H9 (cell line): Measurements from ENCODE around the gene SCN10A. TPM values are rescaled to one million over a fixed set of nuclear protein-coding genes. Genes with fewer than 3 reads are reported as not detected.

ENCODE experiments used
- DNase-seq: peaks from one replicate; pipeline ENCODE4 v3.0.0-alpha.2; 2017
- H2AFZ ChIP-seq: one replicate; pipeline ENCODE4 v1.6.1; 2013; ENCODE audit warnings: mild to moderate bottlenecking, low read length, control low read depth, moderate library complexity
- H2AK5ac ChIP-seq: 2 replicates; pipeline ENCODE4 v1.6.1; 2013; ENCODE audit warnings: low read length, control low read depth, mixed read lengths; ENCODE audit not compliant: insufficient read length
- H2BK120ac ChIP-seq: one replicate; pipeline ENCODE4 v1.6.1; 2013; ENCODE audit warnings: low read depth, mild to moderate bottlenecking, low read length, control low read depth, inconsistent platforms; ENCODE audit not compliant: poor library complexity, severe bottlenecking
- H2BK12ac ChIP-seq: 2 replicates; pipeline ENCODE4 v1.6.1; 2013; ENCODE audit warnings: low read length, control low read depth, mixed read lengths, low read depth; ENCODE audit not compliant: insufficient read length
- H2BK15ac ChIP-seq: 2 replicates; pipeline ENCODE4 v1.6.1; 2013; ENCODE audit warnings: low read depth, low read length, control low read depth
- H2BK20ac ChIP-seq: one replicate; pipeline ENCODE4 v1.6.1; 2013; ENCODE audit warnings: low read depth, mild to moderate bottlenecking, low read length, control low read depth, inconsistent platforms; ENCODE audit not compliant: poor library complexity, severe bottlenecking
- H2BK5ac ChIP-seq: 2 replicates; pipeline ENCODE4 v1.6.1; 2013; ENCODE audit warnings: low read length, control low read depth, mixed read lengths; ENCODE audit not compliant: insufficient read length
- H3K14ac ChIP-seq: 2 replicates; pipeline ENCODE4 v1.6.1; 2013; ENCODE audit warnings: low read length, control low read depth; ENCODE audit not compliant: insufficient read depth
- H3K18ac ChIP-seq: 2 replicates; pipeline ENCODE4 v1.6.1; 2013; ENCODE audit warnings: low read depth, mild to moderate bottlenecking, mixed read lengths, low read length, control low read depth; ENCODE audit not compliant: insufficient read length
- H3K23ac ChIP-seq: 2 replicates; pipeline ENCODE4 v1.6.1; 2013; ENCODE audit warnings: low read length, control low read depth, mixed read lengths, low read depth; ENCODE audit not compliant: insufficient read length
- H3K23me2 ChIP-seq: 2 replicates; pipeline ENCODE4 v1.6.1; 2013; ENCODE audit warnings: low read depth, mild to moderate bottlenecking, mixed read lengths, low read length, control low read depth; ENCODE audit not compliant: insufficient read length, poor library complexity, severe bottlenecking
- H3K27ac ChIP-seq: 2 replicates; pipeline ENCODE4 v1.5.1; 2013; ENCODE audit warnings: low read length, control low read depth, mixed read lengths, low read depth; ENCODE audit not compliant: insufficient read length
- H3K27me3 ChIP-seq: 2 replicates; pipeline ENCODE4 v1.6.1; 2013; ENCODE audit warnings: low read length, control low read depth, inconsistent platforms; ENCODE audit not compliant: insufficient read depth
- H3K4ac ChIP-seq: 2 replicates; pipeline ENCODE4 v1.6.1; 2013; ENCODE audit warnings: low read depth, mild to moderate bottlenecking, control low read depth, inconsistent platforms, low read length, moderate library complexity
- H3K4me1 ChIP-seq: 2 replicates; pipeline ENCODE4 v1.6.1; 2013; ENCODE audit warnings: low read length, control low read depth, inconsistent platforms; ENCODE audit not compliant: insufficient read depth
- H3K4me2 ChIP-seq: 2 replicates; pipeline ENCODE4 v1.6.1; 2013; ENCODE audit warnings: low read length, control low read depth, mixed read lengths; ENCODE audit not compliant: insufficient read length, insufficient read depth
- H3K56ac ChIP-seq: 2 replicates; pipeline ENCODE4 v1.6.1; 2013; ENCODE audit warnings: low read depth, mild to moderate bottlenecking, mixed read lengths, low read length, control low read depth; ENCODE audit not compliant: insufficient read length
- H3K79me1 ChIP-seq: 2 replicates; pipeline ENCODE4 v1.6.1; 2013; ENCODE audit warnings: low read depth, mild to moderate bottlenecking, moderate library complexity, low read length, control low read depth, inconsistent platforms; ENCODE audit not compliant: insufficient read depth, poor library complexity, severe bottlenecking
- H3K79me2 ChIP-seq: 2 replicates; pipeline ENCODE4 v1.6.1; 2013; ENCODE audit warnings: low read length, control low read depth, inconsistent platforms; ENCODE audit not compliant: insufficient read depth
- H3K9ac ChIP-seq: 2 replicates; pipeline ENCODE4 v1.6.1; 2013; ENCODE audit warnings: low read length, control low read depth, mixed read lengths; ENCODE audit not compliant: insufficient read length; ENCODE audit errors: extremely low read depth
- H3K9me3 ChIP-seq: one replicate; pipeline ENCODE4 v1.6.1; 2013; ENCODE audit warnings: low read depth, low read length, inconsistent platforms; ENCODE audit not compliant: control insufficient read depth
- H3T11ph ChIP-seq: one replicate; pipeline ENCODE4 v1.6.1; 2013; ENCODE audit warnings: mild to moderate bottlenecking, low read length, control low read depth, inconsistent platforms
- H4K20me1 ChIP-seq: one replicate; pipeline ENCODE4 v1.6.1; 2013; ENCODE audit not compliant: control insufficient read depth, insufficient read length, insufficient read depth
- H4K5ac ChIP-seq: 2 replicates; pipeline ENCODE4 v1.6.1; 2013; ENCODE audit warnings: low read depth, mild to moderate bottlenecking, mixed read lengths, low read length, control low read depth; ENCODE audit not compliant: insufficient read length
- H4K8ac ChIP-seq: replicated peaks from 2 replicates; pipeline ENCODE4 v1.6.1; 2013; ENCODE audit warnings: low read length, control low read depth, mixed read lengths, low read depth; ENCODE audit not compliant: insufficient read length
- H4K91ac ChIP-seq: 2 replicates; pipeline ENCODE4 v1.6.1; 2013; ENCODE audit warnings: low read depth, mild to moderate bottlenecking, moderate library complexity, mixed read lengths, low read length, control low read depth; ENCODE audit not compliant: insufficient read length
- H3K27ac Mint-ChIP-seq, 3 experiments: 2 replicates in 2 of 3; 3 replicates in 1 of 3; pipeline ENCODE4 v1.8.0; 2020 to 2021; ENCODE audit warnings: mixed read lengths in 3 of 3, mild to moderate bottlenecking in 1 of 3, moderate library complexity in 1 of 3
- H3K27me3 Mint-ChIP-seq: 2 replicates; pipeline ENCODE4 v1.8.0; 2021; ENCODE audit warnings: low read depth, mild to moderate bottlenecking, moderate library complexity, mixed read lengths
- H3K36me3 Mint-ChIP-seq, 3 experiments: 2 replicates in 2 of 3; 3 replicates in 1 of 3; pipeline ENCODE4 v1.8.0; 2020 to 2021; ENCODE audit warnings: low read depth in 3 of 3, mixed read lengths in 3 of 3; ENCODE audit not compliant: insufficient read depth in 1 of 3
- H3K4me1 Mint-ChIP-seq, 2 experiments: 2 replicates each; pipeline ENCODE4 v1.8.0; 2020; ENCODE audit warnings: mixed read lengths in 2 of 2
- H3K4me3 Mint-ChIP-seq, 2 experiments: 2 replicates in 1 of 2; 3 replicates in 1 of 2; pipeline ENCODE4 v1.8.0; 2020 to 2021; ENCODE audit warnings: mild to moderate bottlenecking in 2 of 2, mixed read lengths in 2 of 2, moderate library complexity in 1 of 2
- H3K9me3 Mint-ChIP-seq, 2 experiments: 2 replicates in 1 of 2; 3 replicates in 1 of 2; pipeline ENCODE4 v1.8.0; 2020; ENCODE audit warnings: mild to moderate bottlenecking in 2 of 2, mixed read lengths in 2 of 2, moderate library complexity in 1 of 2
- WGBS: extraction: QIAGEN DNeasy Blood & Tissue Kit; methylation state at CpG from one replicate; pipeline ENCODE4 v1.1.7; 2013; ENCODE audit warnings: missing lambda C conversion rate, low lambda C conversion rate, mixed read lengths; ENCODE audit not compliant: insufficient read length; ENCODE audit errors: extremely low coverage; 5-methylcytosine and 5-hydroxymethylcytosine counted together
- total RNA-seq: library from RNA; stranded (reverse); gene quantifications from 2 replicates; pipeline ENCODE4 v1.2.1, GENCODE V29; 2021
- TF ChIP-seq, protein P1 (sequence below): fragments of 200-600 bp; sonication (generic); conservative IDR thresholded peaks from 3 replicates; pipeline ENCODE4 v1.8.0; 2021; ENCODE audit warnings: antibody characterized with exemption, mild to moderate bottlenecking

The SCN10A gene
- total RNA-seq, 1 experiment from 2014 or later = not detected

DNA sequence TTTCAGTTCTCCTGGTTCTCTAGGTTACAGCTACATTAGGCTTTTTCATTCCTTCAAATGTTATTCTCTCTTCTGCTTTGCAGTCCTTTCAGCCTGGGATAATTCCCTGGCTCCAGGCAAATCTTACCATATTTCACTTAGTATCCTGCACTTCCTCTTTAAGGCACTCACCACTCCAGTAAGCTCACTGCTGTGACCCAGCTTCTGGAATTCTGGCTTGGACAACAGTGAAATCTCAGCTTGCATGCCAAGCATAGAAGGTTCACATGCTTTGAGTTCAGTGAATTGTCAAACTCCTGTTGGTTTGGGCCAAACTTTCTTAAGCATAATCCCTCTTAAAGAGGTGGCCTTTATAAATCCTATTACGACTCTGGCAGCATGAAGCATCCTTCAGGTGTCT is 69.4 kb downstream of the SCN10A start:
- Histone ChIP-seq H3K9me3 (no peaks in the 10 kb centered on the region), H3K27ac (no peak overlapping the region), H4K91ac (no peak overlapping the region), H2AFZ (no peak overlapping the region), H3K4me2 (no peak overlapping the region), H3K4ac (no peak overlapping the region), H2BK12ac (no peak overlapping the region), H3K14ac (no peak overlapping the region), H3K23me2 (no peaks in the 10 kb centered on the region), H3K18ac (no peak overlapping the region), H3K56ac (no peak overlapping the region), H3K27me3 (no peaks in the 10 kb centered on the region), H4K8ac (no peak overlapping the region), H3K79me2 (no peaks in the 10 kb centered on the region), H3K9ac (no peak overlapping the region), H3K79me1 (no peaks in the 10 kb centered on the region), H2BK120ac (no peak overlapping the region), H3K23ac (no peak overlapping the region), H2AK5ac (no peak overlapping the region), H4K5ac (no peak overlapping the region), H2BK15ac (no peak overlapping the region), H3T11ph (no peak overlapping the region), H4K20me1 (no peaks in the 10 kb centered on the region), H2BK20ac (no peak overlapping the region), H2BK5ac (no peak overlapping the region), H3K4me1 (no peaks in the 10 kb centered on the region)
- Mint-ChIP-seq H3K27me3 (peaks cover 8% of the 10 kb centered on the region), H3K27ac (no peak overlapping the region), H3K36me3 (no peaks in the 10 kb centered on the region), H3K4me1 (no peaks in the 10 kb centered on the region), H3K9me3 (no peaks in the 10 kb centered on the region), H3K4me3 (no peak overlapping the region)
- DNase-seq = no peak
- TF ChIP-seq, protein P1, sequence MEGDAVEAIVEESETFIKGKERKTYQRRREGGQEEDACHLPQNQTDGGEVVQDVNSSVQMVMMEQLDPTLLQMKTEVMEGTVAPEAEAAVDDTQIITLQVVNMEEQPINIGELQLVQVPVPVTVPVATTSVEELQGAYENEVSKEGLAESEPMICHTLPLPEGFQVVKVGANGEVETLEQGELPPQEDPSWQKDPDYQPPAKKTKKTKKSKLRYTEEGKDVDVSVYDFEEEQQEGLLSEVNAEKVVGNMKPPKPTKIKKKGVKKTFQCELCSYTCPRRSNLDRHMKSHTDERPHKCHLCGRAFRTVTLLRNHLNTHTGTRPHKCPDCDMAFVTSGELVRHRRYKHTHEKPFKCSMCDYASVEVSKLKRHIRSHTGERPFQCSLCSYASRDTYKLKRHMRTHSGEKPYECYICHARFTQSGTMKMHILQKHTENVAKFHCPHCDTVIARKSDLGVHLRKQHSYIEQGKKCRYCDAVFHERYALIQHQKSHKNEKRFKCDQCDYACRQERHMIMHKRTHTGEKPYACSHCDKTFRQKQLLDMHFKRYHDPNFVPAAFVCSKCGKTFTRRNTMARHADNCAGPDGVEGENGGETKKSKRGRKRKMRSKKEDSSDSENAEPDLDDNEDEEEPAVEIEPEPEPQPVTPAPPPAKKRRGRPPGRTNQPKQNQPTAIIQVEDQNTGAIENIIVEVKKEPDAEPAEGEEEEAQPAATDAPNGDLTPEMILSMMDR = no peak
- no CpG with 5 or more reads among the region's 1 CpG for WGBS
